Lung (tissue), 12 donors: ENCODE data around the gene SASH1. TPM values are rescaled to one million over a fixed set of nuclear protein-coding genes. Genes with fewer than 3 reads are reported as not detected.

Source experiments
- ATAC-seq: fragments of 200-7000 bp; cut with Tn5 transposase; one replicate; pipeline ENCODE4 v1.9.1; 2020; ENCODE audit warnings: moderate number of reproducible peaks; ENCODE audit not compliant: insufficient read depth, low FRiP score
- DNase-seq, 3 donors: peaks; one replicate each; pipeline ENCODE4 v3.0.0-alpha.2; 2013 to 2017
- H3K27ac ChIP-seq, 2 donors: one replicate each; pipeline ENCODE4 v1.5.1; 2013; ENCODE audit warnings: mild to moderate bottlenecking in 2 of 2, moderate library complexity in 2 of 2, control low read depth in 1 of 2, inconsistent platforms in 1 of 2, low read depth in 1 of 2, low read length in 1 of 2
- H3K27me3 ChIP-seq, 3 donors: one replicate each; pipeline ENCODE4 v1.5.1; 2013; ENCODE audit warnings: low read length in 2 of 3; ENCODE audit not compliant: control insufficient read depth in 3 of 3, insufficient read depth in 3 of 3
- H3K36me3 ChIP-seq, 4 donors: one replicate each; pipeline ENCODE4 v1.5.1; 2013; ENCODE audit warnings: low read length in 4 of 4, mild to moderate bottlenecking in 1 of 4, moderate library complexity in 1 of 4; ENCODE audit not compliant: control insufficient read depth in 4 of 4, insufficient read depth in 4 of 4
- H3K4me1 ChIP-seq, 5 donors: one replicate each; pipeline ENCODE4 v1.5.1; 2013; ENCODE audit warnings: low read length in 5 of 5, mild to moderate bottlenecking in 2 of 5, moderate library complexity in 1 of 5; ENCODE audit not compliant: control insufficient read depth in 5 of 5, insufficient read depth in 5 of 5
- H3K4me3 ChIP-seq: one replicate; pipeline ENCODE4 v1.5.1; 2013; ENCODE audit warnings: mild to moderate bottlenecking, control low read depth, moderate library complexity
- H3K9ac ChIP-seq, 2 donors: one replicate each; pipeline ENCODE4 v1.5.1; 2013; ENCODE audit warnings: low read length in 2 of 2, control low read depth in 1 of 2; ENCODE audit not compliant: insufficient read depth in 1 of 2
- H3K9me3 ChIP-seq, 4 donors: one replicate each; pipeline ENCODE4 v1.5.1; 2013; ENCODE audit warnings: low read length in 3 of 4, mild to moderate bottlenecking in 1 of 4, moderate library complexity in 1 of 4; ENCODE audit not compliant: control insufficient read depth in 4 of 4, insufficient read depth in 3 of 4
- CTCF ChIP-seq: IDR thresholded peaks from 2 replicates; pipeline ENCODE4 v1.5.1; 2012; ENCODE audit warnings: mild to moderate bottlenecking; ENCODE audit errors: control extremely low read depth, extremely low read depth
- WGBS, 2 donors: extraction: QIAGEN DNeasy Blood & Tissue Kit; methylation state at CpG; one replicate each; pipeline ENCODE4 v1.1.7; 2013; 5-methylcytosine and 5-hydroxymethylcytosine counted together
- polyA plus RNA-seq, 2 donors: library from polyadenylated mRNA; stranded (reverse); fragments of 200-250 nt; gene quantifications; one replicate each; pipeline ENCODE4 v1.2.1, GENCODE V29; 2013
- total RNA-seq, 2 donors: library from RNA; depleted of rRNA in 1 of 2; stranded (reverse); fragments of >200 nt in 1 of 2; gene quantifications; one replicate each; pipeline ENCODE4 v1.2.1, GENCODE V29; 2014 to 2021
- donor health status: control.
- donor health status: control.
- donor health status: Bipolar disorder and iron deficiency.
- donor health status: healthy.
- donor health status: DM: yes; HTN: yes; CAD: no.

The SASH1 gene
- total and polyA plus RNA-seq, 4 donors: 18.8 to 114 (median 42.2) TPM

- Histone ChIP-seq H3K9ac (no peak overlapping the region), H3K27ac (no peak overlapping the region), H3K4me3 (no peak overlapping the region), H3K27me3 (no peaks in the 10 kb centered on the region), H3K36me3 (peaks cover 9 to 28% (median 16%) of the 10 kb centered on the region in 4 donors), H3K4me1 (peaks cover 4 to 43% (median 9%) of the 10 kb centered on the region in 5 donors), H3K9me3 (no peaks in the 10 kb centered on the region)
- 90 to 93% methylated on average over 10 of the region's 10 CpGs for WGBS, 2 donors
- ATAC-seq (no peak), DNase-seq (no peak)
- TF ChIP-seq CTCF: no peak
Measured at GRCh38 chr6:148517470-148517869, 174.8 kb downstream of the SASH1 start.

- Histone ChIP-seq H3K4me1 (peaks cover 0 to 37% (median 6%) of the 10 kb centered on the region in 5 donors), H3K36me3 (peaks cover 9 to 28% (median 16%) of the 10 kb centered on the region in 4 donors)
Measured at GRCh38 chr6:148518511-148519156, 176.0 kb downstream of the SASH1 start.

GRCh38 chr6:148520109-148520841, 177.6 kb downstream of the SASH1 start:
- ATAC-seq (no peak), DNase-seq (no peak)
- Histone ChIP-seq H3K9ac (no peak overlapping the region), H3K27me3 (no peaks in the 10 kb centered on the region), H3K36me3 (peaks cover 9 to 33% (median 16%) of the 10 kb centered on the region in 4 donors), H3K9me3 (no peaks in the 10 kb centered on the region), H3K4me1 (peaks cover 0 to 37% (median 5%) of the 10 kb centered on the region in 5 donors), H3K4me3 (no peak overlapping the region), H3K27ac (peak overlapping the region in 1 of 2 donors; percentile 17)
- 94% methylated on average over 23 of the region's 23 CpGs for WGBS, 2 donors
- TF ChIP-seq CTCF: no peak

More at GRCh38 chr6:148518511-148519156, 176.0 kb downstream of the SASH1 start:
- peak overlapping the region in 1 of 2 donors; percentile 64 for H3K27ac ChIP-seq
- 81 to 83% methylated on average over 12 of the region's 12 CpGs for WGBS, 2 donors
- no peak overlapping the region for H3K9ac ChIP-seq
- no peak for TF ChIP-seq CTCF
- H3K9me3 ChIP-seq: no peaks in the 10 kb centered on the region
- DNase-seq (no peak), ATAC-seq (no peak)
- no peaks in the 10 kb centered on the region for H3K27me3 ChIP-seq
- no peak overlapping the region for H3K4me3 ChIP-seq
